GM18907 (cell line): ENCODE results near the gene DIAPH1.

Source experiments
- ATAC-seq: cut with Tn5 transposase; IDR thresholded peaks from one replicate; pipeline ENCODE4 v1.9.1; 2021; ENCODE audit warnings: mild to moderate bottlenecking, moderate library complexity; ENCODE audit not compliant: unreplicated experiment

DIAPH1 gene

DNA sequence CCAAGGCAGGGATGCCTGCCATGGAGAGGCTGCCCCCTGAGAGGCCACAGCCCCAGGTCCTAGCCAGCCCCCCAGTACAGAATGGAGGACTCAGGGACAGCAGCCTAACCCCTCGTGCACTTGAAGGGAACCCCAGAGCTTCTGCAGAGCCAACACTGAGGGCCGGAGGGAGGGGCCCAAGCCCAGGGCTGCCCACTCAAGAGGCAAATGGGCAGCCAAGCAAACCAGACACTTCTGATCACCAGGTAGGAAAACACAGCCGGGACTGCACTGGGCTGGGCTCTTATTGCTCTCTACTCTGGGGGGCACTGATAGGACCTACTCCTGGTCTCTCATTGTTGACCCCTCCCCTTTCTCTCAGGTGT lies 21.2 kb upstream of the DIAPH1 start:
- no peak for ATAC-seq

DNA sequence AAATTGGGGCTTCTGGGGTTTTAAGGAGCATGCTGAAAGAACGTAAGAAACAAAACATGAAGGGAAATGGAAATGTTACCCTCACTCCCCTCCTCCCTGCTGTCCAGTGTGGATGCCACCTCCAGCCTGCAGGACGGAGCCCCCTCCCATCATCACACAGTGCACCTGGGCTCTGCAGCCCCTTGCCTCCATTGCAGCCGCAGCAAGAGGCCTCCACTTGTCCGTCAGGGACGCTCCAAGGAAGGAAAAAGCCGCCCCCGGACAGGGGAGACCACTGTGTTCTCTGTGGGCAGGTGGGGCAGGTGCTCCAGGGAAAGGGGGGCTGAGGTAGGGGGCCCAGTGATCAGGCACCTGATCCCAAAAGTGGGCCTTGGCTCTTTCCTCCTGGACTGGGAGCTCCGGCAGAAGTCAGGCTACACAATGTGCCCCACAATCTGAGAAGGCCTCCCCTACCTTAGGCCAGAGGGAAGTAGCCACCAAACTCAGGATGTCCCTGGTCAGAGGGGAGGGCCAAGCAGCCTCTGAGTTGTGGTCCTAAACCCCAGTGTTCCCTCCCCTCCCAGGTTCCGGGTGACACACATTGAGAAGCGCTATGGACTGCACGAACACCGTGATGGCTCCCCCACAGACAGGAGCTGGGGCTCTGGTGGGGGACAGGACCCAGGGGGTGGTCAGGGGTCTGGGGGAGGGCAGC lies 20.7 kb upstream of the DIAPH1 start:
- ATAC-seq: no peak

DNA sequence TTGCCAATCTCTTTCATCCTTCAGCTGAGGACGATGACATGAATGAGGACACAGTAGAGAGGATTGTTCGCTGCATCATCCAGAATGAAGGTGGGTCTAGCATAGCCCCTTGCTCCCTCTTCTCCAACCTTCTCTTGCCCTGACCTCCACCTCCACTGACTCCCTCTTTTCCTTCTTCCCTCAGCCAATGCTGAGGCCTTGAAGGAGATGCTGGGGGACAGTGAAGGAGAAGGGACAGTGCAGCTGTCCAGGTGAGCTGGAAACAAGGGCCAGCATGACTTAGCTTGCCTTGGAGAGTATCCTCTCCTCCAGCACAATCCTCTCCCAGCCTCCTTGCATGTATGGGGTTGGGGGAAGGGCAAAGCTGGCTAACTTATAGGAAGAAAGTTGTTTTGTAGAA lies 20.0 kb upstream of the DIAPH1 start:
- ATAC-seq: no peak

DNA sequence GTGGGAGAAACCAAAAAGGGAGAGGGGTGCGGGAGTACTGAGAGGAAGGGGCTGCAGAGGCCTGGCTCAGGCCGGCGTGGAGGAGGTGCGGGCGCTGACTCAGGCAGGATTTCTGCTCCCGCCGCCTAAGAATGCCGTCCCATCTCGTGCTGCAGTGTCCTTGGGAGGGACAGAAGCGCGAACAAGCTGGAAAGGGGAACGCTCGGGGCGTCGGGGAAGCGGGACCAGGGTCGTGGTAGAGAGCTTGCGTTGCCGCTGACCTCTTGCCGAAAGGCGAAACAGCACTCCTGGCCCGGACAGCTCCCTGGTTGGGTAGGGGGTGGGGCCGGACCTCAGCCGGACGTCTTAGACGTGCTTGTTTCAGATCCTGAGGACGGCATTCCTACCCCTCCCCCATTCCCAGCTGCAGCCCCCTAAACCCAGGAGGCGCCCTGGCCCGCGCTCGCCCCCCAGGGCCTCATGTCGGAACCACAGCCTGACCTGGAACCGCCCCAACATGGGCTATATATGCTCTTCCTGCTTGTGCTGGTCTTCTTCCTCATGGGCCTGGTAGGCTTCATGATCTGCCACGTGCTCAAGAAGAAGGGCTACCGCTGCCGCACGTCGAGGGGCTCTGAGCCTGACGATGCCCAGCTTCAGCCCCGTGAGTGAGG lies 19.1 kb upstream of the DIAPH1 start:
- ATAC-seq: no peak

DNA sequence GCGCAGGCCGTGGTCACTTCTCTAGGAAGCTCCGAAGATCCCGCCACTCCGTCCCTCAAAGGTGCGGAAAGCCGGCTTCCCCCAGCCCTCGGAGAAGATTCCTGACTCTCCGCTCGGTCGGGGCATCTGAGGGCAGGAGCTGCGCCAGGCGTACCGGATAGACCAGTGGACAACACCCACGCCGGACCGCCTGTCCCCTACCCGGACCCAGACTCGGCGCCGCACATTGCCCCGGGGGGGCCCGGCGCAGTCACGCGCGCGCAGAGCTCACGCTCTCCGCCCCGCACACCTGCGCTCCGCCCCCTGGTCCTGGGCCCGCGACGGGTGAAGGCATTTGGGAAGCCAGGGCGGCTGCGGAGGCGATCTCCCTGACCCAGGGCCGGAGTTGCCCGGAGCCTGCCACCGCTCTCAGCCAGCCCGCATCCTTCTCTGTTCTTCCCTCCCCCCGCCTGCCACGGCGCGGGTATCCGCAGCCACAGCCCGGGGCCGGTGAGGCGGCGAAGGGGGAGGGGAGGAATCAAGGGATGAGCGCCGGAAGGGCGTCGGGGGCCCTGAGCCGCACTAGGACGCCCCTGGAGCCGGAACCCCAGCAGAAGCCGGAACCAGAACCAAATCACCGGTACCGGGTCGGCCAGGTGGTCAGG lies 18.4 kb upstream of the DIAPH1 start:
- peak; percentile 29 for ATAC-seq

DNA sequence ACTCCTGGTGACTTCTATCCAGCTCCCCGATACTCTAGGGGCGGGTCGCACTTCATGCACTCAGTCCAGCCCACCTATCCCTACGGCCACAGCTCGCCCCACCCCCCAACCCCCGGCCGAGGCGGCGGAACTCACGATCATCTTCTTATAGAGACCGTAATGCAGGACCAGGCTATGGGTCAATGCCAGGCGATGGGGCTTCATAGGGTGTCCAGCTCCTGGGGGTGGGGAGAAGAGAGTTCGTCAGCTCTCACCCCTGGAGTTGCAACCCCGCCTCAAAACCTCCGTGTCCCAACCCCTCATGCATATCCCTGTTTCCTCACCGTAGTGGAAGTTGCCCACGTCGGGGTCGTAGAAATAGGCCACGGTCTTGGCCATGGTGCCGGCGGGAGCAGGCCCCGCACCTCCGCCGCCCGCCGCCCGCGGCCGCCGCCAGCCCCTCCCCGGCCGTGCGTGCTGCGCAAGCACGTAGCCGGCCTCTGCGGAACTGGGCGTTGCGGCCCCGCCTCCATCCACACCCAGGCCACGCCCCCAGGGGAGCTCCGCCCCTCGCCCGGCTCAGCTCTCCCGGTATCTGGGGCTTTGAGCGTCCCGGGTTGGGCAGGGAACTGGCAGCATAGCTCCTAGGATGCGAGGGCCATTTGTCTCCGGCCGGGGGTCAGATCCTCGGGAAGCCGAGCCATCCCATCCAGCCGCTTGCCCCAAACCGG lies 17.8 kb upstream of the DIAPH1 start, which contains the start of the genes HDAC3 and RELL2:
TSS of gene HDAC3 (minus strand) at position 437 of the 710 bp plus-strand sequence. CDS start at position 378, 59 bp downstream.
TSS of gene RELL2 (plus strand) at position 585 of the 710 bp plus-strand sequence. CDS start 1,229 bp downstream, outside the sequence.
- peak; percentile 76 for ATAC-seq

DNA sequence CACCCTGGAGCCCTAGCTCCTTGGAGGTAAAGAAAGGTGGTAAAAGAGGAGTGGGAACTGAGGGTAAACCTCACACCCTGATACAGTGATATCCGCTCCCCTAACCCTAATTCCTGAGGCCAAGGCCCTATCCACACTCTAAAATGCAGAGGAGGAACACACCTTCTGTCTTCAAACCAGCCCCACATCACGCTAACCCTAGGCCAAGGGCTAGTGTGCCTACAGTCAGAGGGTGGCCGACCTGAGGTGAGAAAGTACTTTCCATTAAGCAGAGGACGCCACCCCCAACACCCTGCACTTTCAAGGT lies 17.3 kb upstream of the DIAPH1 start:
- no peak for ATAC-seq

DNA sequence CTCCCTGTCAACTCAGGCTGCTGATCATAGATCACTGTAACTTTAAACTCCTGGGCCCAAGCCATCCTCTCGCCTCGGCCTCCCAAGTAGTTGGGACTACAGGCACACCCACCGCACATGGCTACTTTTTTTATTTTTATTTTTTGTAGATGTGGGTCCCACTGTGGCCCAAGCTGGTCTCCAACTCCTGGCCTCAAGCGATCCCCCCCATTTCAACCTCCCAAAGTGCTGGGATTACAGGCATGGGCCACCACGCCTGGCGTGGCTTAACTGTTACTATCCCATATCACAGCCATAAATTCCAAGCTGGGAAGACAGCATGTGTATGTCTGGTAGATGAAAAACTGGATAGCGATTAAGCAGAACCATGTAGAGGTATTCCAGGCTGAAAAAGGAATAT lies 16.8 kb upstream of the DIAPH1 start:
- ATAC-seq: no peak

DNA sequence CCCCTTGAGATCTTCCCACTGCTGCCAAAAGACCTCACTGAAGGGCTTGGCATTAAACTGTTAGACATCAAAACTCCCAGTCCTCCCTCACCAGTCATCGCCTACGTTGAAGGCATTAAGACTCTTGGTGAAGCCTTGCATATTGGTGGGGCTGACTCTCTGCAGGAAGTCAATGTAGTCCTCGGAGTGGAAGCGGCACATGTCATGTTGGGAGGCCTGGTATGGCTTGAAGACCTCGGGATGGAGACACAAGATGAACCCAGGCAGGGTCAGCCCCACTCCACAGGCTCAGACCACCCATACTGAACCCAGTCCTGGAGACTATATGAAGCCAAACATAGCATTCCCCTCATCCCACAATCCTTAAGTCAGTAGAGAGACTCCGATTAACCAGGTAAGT lies 15.9 kb upstream of the DIAPH1 start:
- ATAC-seq: no peak

DNA sequence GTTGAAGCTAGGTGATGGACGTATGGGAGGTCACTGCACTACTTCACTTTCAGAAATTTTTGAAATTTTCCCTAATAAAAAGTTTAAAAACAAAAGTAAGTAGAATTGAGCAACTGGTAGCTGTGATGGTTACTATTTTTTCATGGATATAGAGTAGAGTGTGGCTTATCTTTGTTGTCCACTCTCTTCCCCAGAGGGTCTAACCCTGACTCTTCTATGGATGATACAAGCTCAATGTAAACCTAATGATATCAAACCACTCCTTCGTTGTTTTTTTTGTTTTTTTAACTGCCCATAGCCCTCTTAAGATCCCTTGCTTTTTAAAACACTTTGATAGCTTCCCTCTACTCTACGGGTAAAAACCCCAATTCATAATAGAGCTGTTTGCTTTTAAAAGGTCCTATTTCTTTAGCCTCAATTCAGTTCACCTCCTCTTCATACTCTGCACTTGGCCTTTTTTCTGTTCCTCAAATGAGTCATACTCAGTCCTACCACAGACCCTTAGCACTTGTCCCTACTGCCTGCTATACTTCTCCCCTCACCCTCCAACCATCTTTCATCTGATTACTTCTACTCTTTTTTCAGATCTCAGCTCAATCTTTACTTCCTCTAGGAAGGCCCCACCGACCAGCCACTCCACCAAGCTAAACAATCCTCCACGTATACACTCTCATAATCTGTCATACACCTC lies 15.2 kb upstream of the DIAPH1 start:
- peak; percentile 71 for ATAC-seq

DNA sequence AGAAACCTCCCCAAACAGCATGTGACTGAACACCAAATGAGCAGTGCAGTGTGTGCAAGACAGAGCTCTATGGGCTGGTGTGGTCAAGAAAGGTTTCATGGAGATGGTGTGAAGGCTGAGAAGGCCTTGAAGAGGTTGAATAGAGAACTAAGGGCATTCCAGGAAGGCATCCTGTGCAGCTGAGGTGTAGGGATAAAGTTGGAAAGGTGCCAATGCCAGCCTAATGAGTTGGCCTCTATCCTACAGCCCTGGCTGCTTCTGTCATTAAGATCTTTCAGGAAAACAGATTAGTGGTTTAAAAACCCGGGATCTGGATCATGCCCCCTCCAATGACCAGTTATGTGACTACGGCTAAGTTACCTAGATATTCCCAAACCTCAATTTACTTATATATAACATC lies 13.8 kb upstream of the DIAPH1 start:
- ATAC-seq: no peak

DNA sequence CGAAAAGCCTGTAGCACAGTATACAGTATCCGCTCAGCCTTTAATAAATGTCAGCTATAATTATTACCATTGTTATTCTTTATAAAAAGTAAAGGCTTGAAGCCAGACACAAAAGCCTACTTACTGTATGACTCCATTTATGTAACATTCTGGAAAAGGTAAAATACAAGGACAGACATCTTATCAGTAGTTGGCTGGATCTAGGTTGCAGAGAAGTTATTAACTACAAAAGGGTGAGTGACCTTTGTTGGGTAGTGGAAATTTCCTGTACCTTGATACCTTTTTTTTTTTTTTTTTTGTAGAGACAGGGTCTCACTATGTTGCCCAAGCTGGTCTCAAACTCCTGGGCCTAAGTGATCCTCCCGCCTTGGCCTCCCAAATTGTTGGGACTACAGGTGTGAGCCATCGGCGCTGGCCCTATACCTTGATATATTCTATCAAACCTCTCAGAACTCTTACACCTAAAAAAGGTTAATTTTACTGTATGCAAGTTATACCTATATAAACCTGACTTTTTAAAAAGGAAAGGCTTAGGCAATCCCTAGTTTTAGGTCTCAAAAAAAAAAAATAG lies 11.9 kb upstream of the DIAPH1 start:
- no peak for ATAC-seq

DNA sequence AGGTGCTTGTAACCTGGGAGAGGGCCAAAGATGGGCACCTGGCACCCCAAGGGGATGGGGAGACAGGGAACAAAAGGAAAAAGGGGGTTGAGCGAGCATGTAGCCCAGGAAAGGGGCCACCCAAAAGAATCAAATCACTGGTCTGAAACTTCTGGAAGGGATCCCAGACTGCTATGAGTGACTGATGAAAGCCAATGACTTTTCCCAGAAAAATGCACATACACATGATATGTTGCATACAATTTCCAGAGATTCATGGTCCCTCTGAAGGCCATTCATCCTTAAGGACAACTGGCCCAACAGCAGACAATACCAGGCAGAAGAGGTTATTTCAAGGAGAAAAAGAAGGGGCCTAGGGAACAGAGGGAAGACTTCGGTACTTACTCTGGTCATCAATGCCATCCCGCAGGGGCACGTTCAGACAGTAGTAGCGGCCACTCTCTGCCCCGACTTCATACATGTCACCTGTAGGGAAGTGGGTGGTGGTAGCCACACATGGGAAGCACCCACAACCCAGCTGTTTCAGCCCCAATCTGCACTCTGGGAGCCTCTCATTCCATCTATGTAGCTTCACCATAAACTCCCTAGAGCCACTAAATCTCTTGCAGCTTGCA lies 9.5 kb upstream of the DIAPH1 start:
- no peak for ATAC-seq

DNA sequence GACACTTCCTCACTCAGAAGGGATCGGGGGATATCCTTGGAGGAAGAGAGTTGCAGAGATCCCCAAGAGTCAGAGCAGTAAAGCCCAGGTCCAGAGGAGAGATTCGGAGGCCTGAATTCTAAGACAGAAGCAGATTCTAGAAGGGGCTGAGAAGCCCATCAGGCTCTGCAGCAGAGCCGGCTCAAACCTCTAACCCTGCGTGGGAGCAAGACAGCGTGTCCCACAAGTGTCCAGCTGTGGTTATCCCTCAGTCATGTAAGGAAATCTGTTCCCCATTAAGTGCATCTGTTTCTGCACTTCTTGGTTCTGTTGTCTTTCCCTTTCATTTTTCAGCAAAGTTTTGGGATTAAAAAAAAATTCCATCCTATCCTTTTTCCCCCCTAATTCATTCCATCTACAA lies 4.8 kb upstream of the DIAPH1 start:
- ATAC-seq: no peak

DNA sequence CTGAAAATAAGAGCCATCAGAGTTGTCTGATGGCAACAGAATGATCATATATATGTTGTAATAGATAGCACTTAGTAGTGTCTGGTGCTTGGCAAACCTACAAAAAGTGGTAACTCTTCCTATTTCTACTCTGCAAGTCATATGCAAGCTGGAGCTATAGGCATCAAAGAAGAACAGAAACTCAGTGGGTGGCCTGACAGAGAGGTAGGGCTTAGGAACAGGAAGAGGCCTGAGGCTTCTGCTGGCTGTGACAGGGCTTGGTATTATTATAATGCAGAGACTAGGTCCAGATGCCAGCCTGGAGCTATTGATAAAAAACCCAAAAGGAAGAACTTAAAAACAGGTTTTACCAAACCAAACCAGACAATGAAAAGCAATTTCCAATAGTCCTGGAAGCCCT lies 4.4 kb upstream of the DIAPH1 start:
- peak; percentile 41 for ATAC-seq

DNA sequence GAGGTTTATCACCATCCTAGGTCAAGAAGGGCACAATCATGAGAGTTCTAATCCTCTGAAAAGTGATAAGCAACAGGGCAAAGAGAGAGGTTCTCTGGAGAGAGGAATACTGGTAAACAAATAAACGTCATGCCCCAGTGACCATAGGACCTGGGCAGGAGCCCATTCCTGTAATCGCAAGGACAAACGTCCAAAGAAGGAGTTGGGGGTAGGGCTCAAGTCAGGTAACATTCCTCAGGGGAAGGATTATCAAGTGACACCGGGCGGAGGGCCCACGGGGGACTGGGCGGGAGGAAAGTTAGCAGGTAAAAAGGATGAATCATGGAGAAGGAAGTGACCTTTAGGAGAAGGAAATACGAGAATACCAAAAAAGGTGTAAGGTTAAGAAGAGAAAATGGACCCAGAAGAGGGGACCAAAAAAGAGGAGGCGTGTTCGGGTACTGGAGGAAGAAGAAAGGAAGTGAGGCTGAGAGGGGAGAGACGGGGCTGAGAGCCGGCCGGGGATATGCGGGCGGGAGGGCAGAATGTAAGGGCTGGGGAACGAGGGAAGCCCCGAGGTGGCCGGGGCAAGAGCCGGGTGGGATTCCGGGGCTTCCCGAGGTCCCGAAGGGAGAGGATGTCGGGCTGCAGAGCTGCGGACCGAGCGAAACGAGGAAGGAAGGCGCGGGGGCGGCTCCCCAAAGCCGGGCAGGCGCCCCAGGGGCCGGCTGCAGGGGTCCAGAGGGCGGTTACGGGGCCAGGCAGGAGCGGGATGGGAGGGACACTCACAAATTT lies 583 bp downstream of the DIAPH1 start:
- peak; percentile 39 for ATAC-seq

DNA sequence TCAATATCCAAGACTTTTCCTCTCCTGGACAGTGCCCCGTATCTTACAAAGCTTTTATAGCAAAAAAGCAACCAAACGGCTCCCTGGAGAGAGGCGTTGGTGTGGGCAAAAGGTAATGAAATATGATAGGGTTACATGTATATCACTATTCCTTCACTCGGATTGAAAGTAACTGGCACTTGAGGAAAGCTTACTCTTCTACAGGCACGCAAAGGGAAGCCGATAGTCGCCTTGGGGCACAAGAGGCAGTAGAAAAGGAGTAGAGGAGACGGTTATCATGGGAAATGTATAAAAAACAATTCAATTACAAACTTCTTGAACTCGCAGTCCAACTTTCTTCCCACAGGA lies 1.1 kb downstream of the DIAPH1 start:
- ATAC-seq: no peak

DNA sequence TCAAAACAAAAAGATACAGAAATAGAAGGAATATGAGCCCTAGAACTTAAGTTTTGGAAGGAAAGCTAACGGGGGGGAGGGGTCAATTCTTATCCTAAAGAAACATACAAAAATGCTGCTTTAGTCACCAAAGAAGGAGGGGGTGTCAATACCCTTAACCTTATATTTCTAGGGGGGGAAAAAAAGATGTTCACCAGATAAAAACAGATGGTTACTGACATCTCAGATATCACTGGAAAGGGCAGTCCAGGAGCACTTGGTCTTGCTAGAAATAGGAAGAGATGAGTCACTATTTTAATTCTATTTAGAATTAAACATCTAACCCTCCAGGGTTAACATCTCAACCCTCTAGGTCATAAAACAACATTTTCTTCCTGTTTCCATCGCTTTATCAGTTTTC lies 1.7 kb downstream of the DIAPH1 start:
- no peak for ATAC-seq

DNA sequence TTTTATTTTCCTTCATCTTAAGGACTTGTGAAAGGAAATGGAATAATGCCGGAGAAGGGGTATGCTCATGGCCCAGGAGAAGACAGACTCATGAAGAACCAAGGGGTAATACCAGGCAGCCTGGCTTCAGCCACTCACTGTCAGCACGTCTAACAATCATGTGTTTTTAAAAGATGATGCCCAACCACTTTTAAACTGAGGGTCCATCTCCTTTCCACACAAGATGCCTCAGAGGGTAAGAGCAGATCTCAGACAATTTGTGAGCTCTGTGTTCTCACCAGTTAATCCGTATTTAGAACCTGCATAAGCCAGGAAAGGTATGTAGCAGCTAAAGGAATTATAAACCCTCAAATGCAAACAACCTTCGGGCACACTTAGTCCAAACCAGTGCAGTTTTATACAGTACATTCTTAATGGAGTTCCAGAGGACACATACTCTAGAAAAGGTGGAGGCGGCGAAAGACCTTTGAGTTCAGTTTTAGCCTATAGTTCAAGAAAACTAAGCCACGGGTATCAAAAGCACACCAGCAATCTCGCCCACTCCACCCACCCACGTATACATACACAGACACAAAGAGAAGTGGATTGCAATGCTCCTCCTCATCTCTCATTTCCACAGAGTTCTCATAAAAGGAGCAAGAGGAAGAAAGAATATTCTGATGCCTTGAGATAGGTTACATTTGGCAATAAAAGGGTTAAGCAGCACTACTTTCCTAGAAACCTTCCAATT lies 2.6 kb downstream of the DIAPH1 start:
- no peak for ATAC-seq
